BLaER1 (cell line): ENCODE measurements around the gene BBS2.
"Not testable (repeated sequence)": the region's sequence is repeated elsewhere in the genome, so short reads cannot be mapped to it uniquely, and the experiment has no call there.

Source experiments
- H3K27ac ChIP-seq: shearing (Covaris generic); formaldehyde crosslinking; 2 replicates; pipeline ENCODE4 v1.8.1; 2022
- H3K27me3 ChIP-seq: shearing (Covaris generic); formaldehyde crosslinking; 2 replicates; pipeline ENCODE4 v1.8.1; 2022
- H3K36me3 ChIP-seq: shearing (Covaris generic); formaldehyde crosslinking; 2 replicates; pipeline ENCODE4 v1.8.1; 2022
- H3K4me1 ChIP-seq: shearing (Covaris generic); formaldehyde crosslinking; 2 replicates; pipeline ENCODE4 v1.8.1; 2022
- H3K4me2 ChIP-seq: shearing (Covaris generic); formaldehyde crosslinking; 2 replicates; pipeline ENCODE4 v1.8.1; 2022
- H3K4me3 ChIP-seq: shearing (Covaris generic); formaldehyde crosslinking; 2 replicates; pipeline ENCODE4 v1.8.1; 2022
- H3K9ac ChIP-seq: shearing (Covaris generic); formaldehyde crosslinking; 2 replicates; pipeline ENCODE4 v1.8.1; 2022
- H3K9me3 ChIP-seq: shearing (Covaris generic); formaldehyde crosslinking; 2 replicates; pipeline ENCODE4 v1.8.1; 2022
- H4K20me1 ChIP-seq: shearing (Covaris generic); formaldehyde crosslinking; 2 replicates; pipeline ENCODE4 v1.8.1; 2022
- Cebpa-rat ChIP-seq: shearing (Covaris generic); IDR thresholded peaks from 2 replicates; pipeline ENCODE4 v1.8.1; 2022

BBS2 gene

DNA sequence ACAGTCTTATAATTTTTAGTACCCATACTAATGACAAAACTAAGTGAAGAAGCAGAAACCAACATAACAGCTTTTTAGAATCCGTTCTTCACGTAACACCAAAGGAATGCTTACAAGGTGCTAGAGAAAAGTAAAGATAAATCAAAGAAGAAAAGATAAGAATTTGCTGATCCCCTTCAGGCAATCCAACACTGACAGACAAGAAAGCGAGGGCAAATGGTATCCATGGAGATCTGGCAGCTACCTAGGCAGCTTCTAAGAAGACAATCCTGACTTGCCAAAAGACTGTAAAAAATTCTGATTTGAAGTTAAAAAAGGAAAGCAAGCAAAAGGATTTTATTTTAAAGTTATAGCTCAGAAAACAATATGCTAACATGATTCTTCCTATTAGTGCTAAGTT, 14.6 kb downstream of the BBS2 start:
- Histone ChIP-seq H3K27me3 (no peaks in the 10 kb centered on the region), H3K27ac (no peak overlapping the region), H3K4me3 (no peak overlapping the region), H3K9ac (no peak overlapping the region), H3K36me3 (peaks cover 61% of the 10 kb centered on the region), H3K9me3 (no peaks in the 10 kb centered on the region), H4K20me1 (no peaks in the 10 kb centered on the region), H3K4me1 (no peaks in the 10 kb centered on the region), H3K4me2 (no peak overlapping the region)
- no peak for TF ChIP-seq Cebpa-rat

DNA sequence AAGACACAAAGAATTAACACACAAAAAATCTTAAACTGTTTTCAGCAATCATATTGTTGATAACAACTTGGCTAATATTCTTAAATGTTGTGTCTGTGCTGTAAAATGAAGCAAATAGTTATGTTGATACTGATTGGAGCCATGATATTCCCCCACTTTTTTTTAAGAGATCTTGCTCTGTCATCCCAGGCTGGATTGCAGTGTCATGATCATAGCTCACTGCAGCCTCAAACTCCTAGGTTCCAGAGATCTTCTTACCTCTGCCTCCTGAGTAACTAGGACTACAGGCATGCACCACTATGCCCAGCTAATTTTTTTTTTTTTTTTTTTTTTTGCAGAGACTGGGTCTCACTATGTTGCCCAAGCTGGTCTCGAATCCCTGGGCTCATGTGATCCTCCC, 26.0 kb downstream of the BBS2 start:
- peaks cover 29% of the 10 kb centered on the region for H3K36me3 ChIP-seq
- no peak for TF ChIP-seq Cebpa-rat

DNA sequence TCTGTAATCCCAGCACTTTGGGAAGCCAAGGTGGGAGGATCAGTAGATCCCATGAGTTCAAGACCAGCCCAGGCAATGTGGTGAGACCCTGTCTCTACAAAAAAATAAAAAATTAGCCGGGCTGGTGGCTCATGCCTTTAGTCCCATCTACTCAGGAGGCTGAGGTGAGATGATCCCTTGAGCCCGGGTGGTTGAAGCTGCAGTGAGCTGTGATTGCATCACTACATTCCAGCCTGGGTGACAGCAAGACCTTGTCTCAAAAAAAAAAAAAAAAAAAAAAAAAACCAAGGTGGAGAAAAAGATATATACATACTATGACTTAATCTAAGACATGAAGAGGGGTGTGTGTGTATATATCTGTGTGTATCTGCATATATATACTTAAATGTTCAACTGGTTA, 26.7 kb downstream of the BBS2 start:
- Histone ChIP-seq H3K4me3 (no peak overlapping the region), H3K9me3 (no peaks in the 10 kb centered on the region), H3K27ac (no peak overlapping the region), H3K4me1 (peaks cover 6% of the 10 kb centered on the region), H3K4me2 (no peak overlapping the region), H4K20me1 (no peaks in the 10 kb centered on the region), H3K27me3 (no peaks in the 10 kb centered on the region), H3K9ac (no peak overlapping the region), H3K36me3 (peaks cover 22% of the 10 kb centered on the region)
- TF ChIP-seq Cebpa-rat: no peak

More for the DNA sequence above, 26.0 kb downstream of the BBS2 start:
- Histone ChIP-seq H4K20me1 (no peaks in the 10 kb centered on the region), H3K4me2 (no peak overlapping the region), H3K4me1 (no peaks in the 10 kb centered on the region), H3K27me3 (no peaks in the 10 kb centered on the region), H3K9me3 (no peaks in the 10 kb centered on the region), H3K9ac (no peak overlapping the region), H3K27ac (no peak overlapping the region), H3K4me3 (no peak overlapping the region)

DNA sequence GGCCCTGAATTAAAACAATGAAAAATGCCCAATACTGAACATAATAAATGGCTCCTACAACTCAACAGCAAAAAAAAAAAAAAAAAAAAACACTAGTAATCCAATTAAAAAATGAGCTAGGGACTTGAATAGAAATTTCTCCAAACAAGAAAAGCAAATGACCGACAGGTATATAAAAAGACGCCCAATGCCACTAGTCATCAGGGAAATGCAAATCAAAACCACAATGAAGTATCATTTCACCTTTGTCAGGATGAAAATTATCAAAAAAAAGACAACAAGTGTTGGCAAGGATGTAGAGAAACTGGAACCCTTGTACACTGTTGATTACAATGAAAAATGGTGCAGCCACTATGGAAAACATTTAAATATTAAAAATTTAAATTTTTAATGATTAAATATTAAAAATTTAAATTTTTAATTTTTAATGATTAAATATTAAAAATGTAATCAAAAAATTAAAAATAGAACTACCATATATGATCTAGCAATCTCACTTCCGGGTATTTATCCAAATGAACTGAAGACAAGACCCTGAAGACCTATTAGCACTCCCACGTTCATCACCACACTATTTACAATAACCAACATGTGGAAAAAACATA, 28.1 kb downstream of the BBS2 start:
- H3K4me1 ChIP-seq: peaks cover 12% of the 10 kb centered on the region
- no peak overlapping the region for H3K4me2 ChIP-seq
- H3K27me3 ChIP-seq: no peaks in the 10 kb centered on the region
- no peak overlapping the region for H3K9ac ChIP-seq
- no peak for TF ChIP-seq Cebpa-rat
- H3K36me3 ChIP-seq: peaks cover 8% of the 10 kb centered on the region
- no peaks in the 10 kb centered on the region for H4K20me1 ChIP-seq
- H3K9me3 ChIP-seq: no peaks in the 10 kb centered on the region
- no peak overlapping the region for H3K27ac ChIP-seq
- H3K4me3 ChIP-seq: no peak overlapping the region

DNA sequence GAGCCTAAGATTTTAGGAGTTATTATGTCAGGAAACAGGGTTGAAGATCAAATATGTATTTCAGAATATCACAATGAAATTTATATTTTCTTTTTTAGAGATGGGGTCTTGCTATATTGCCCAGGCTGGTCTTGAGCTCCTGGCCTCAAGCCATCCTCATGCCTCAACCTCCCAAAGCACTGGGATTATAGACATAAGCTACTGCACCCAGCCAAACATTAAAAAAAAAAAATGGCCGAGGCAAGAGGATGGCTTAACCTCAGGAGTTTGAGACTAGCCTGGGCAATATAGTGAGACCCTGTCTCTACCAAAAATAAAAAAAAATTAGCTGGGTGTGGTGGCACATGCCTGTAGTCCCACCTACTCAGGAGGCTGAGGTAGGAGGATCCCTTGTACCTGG, 31.0 kb downstream of the BBS2 start:
- not testable (repeated sequence) for H3K27ac ChIP-seq, H4K20me1 ChIP-seq, H3K4me2 ChIP-seq, H3K9me3 ChIP-seq, H3K27me3 ChIP-seq, H3K9ac ChIP-seq, H3K4me3 ChIP-seq
- H3K4me1 ChIP-seq: peaks cover 12% of the 10 kb centered on the region
- peaks cover 13% of the 10 kb centered on the region for H3K36me3 ChIP-seq

DNA sequence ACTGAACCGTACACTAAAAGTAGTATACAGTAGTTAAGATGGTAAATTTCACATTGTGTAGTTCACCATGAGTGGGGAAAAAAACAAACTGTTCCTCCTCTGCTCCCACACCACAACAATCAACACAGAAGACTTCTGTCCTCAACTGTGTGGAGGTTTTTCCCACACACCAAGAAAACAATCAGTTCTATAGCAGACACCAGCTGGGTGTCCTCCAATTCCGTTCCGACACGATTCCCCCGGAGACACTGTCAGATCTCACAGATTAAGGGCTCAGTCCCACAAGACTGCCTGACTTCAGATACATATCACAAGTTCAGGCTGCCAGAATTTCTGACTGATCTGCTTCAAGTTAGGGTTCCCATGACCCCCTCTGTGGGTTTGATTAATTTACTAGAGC, 31.8 kb downstream of the BBS2 start:
- Histone ChIP-seq H3K27ac (no peak overlapping the region), H3K9ac (no peak overlapping the region)

DNA sequence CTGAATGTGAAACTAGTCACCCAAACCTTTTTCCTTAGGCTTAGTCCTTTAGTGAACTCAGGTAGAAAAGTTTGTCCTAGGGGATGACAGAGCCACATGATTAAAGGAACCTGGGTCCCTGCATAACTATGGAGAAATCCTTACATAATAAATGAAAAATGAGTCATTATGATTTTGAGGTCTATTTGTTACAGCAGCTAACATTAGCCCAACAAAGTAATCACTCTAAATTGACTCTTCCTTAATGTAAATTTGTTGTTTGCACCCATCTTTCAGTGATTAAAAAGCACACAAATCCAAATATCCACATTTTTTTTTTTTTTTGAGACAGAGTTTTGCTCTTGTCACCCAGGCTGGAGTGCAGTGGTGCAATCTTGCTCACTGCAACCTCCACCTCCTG, 36.4 kb downstream of the BBS2 start:
- no peak overlapping the region for H3K27ac ChIP-seq
- no peaks in the 10 kb centered on the region for H3K27me3 ChIP-seq
- no peak for TF ChIP-seq Cebpa-rat
- H3K9ac ChIP-seq: no peak overlapping the region
- H3K36me3 ChIP-seq: peaks cover 41% of the 10 kb centered on the region
- H3K4me3 ChIP-seq: no peak overlapping the region
- no peak overlapping the region for H3K4me2 ChIP-seq
- H3K9me3 ChIP-seq: no peaks in the 10 kb centered on the region
- no peaks in the 10 kb centered on the region for H4K20me1 ChIP-seq
- peaks cover 9% of the 10 kb centered on the region for H3K4me1 ChIP-seq

More for the DNA sequence above, 31.8 kb downstream of the BBS2 start:
- H4K20me1 ChIP-seq: no peaks in the 10 kb centered on the region
- TF ChIP-seq Cebpa-rat: no peak
- H3K27me3 ChIP-seq: no peaks in the 10 kb centered on the region
- H3K36me3 ChIP-seq: peaks cover 17% of the 10 kb centered on the region
- peaks cover 12% of the 10 kb centered on the region for H3K4me1 ChIP-seq
- no peaks in the 10 kb centered on the region for H3K9me3 ChIP-seq
- H3K4me2 ChIP-seq: peak overlapping the region; percentile 31
- no peak overlapping the region for H3K4me3 ChIP-seq

DNA sequence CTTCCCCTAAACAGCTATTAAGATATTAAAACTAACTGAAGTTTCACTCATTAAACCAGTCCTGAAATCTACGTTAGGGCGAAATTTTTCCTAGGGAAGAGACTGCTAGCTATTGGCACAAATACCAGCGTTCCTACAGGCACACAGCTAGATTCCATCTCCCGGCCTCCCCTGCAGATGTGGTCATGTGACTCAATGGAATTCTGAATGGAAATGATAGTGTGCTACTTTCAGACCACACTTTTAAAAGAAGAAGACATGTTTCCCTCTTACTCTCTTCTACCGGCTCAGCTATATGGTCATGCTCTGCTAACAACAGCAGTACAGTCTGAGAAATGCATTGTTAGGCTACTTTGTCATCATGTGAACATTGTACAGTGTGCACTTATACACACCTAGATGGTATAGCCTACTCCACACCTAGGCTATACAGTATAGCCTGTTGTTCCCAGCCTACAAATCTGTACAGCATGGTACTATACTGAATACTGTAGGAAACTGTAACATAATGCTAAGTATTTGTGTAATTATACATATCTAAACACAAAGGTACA, 37.1 kb downstream of the BBS2 start:
- Histone ChIP-seq H3K4me3 (no peak overlapping the region), H3K36me3 (peaks cover 47% of the 10 kb centered on the region), H3K9me3 (no peaks in the 10 kb centered on the region), H3K27me3 (no peaks in the 10 kb centered on the region), H3K4me1 (peaks cover 2% of the 10 kb centered on the region), H3K27ac (no peak overlapping the region), H3K4me2 (no peak overlapping the region), H4K20me1 (no peaks in the 10 kb centered on the region), H3K9ac (no peak overlapping the region)
- no peak for TF ChIP-seq Cebpa-rat

DNA sequence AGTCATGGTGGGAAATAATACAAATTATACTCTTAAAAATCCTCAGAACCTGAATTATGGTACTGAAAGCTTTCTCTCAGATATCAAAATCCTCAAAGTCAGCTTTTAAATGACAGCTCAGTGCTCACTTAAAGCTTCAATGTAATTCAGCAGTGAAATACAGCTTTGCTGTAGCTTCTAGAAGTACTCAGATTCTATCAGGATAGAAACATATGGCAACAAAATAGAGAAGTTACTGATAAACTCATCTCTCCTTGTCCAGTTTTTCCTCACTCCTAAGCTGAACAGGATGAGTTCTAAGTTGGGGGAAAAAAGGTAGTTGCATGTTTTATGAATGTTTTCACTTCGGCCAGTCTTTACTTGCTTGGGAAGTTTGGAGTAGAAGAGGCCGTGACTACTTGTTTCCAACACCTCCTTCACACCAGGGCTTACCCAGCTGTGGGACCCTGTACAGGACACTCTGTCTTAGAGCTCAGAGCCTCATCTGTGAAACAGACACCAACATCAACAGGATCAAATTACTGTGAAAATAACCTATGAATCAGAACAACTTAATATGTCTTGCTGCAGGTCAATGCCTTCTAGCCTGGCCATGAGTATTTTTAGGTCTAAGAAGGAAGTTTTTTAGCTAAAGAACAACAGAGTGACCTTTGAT, 38.2 kb downstream of the BBS2 start:
- H3K27ac ChIP-seq: no peak overlapping the region
- peaks cover 59% of the 10 kb centered on the region for H3K36me3 ChIP-seq
- H3K9ac ChIP-seq: no peak overlapping the region
- H4K20me1 ChIP-seq: no peaks in the 10 kb centered on the region
- no peaks in the 10 kb centered on the region for H3K4me1 ChIP-seq
- H3K27me3 ChIP-seq: no peaks in the 10 kb centered on the region
- H3K4me2 ChIP-seq: no peak overlapping the region
- TF ChIP-seq Cebpa-rat: no peak
- H3K4me3 ChIP-seq: no peak overlapping the region
- H3K9me3 ChIP-seq: no peaks in the 10 kb centered on the region

DNA sequence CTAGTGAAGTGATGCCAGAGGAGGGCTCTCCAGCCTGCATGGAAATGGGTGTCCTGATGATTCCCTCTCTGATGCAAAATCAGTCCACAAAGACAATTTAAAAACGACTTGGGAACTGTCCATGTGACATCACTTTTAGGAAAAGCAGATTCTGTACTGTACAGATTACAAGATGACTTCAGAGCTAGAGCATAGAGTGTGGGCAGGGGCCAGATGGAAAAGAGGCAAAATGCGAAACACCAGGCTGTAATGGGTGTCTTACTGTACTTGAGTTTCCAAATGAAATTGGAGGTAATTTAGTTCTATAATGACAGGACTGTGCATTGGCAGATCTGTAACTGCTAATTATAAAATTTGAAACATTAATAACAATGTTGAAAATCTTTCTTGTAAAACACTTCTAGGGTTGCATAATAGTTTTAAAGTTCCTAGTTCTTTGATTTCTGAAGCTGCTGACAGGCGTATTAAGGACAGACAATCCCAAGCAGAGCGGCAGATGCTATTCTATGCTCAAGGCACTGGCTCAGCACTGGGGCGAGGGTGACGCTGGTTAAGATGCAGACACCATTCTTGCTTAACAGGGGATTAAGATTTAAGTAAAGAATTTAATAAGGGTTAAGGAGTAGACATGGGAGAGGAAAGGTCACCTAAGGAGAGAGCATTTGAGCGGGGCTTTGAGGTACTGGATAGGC, 38.9 kb downstream of the BBS2 start:
- peaks cover 66% of the 10 kb centered on the region for H3K36me3 ChIP-seq
- no peak for TF ChIP-seq Cebpa-rat

More for the DNA sequence above, 38.9 kb downstream of the BBS2 start:
- no peaks in the 10 kb centered on the region for H3K27me3 ChIP-seq
- no peak overlapping the region for H3K27ac ChIP-seq
- H3K4me2 ChIP-seq: no peak overlapping the region
- H3K4me1 ChIP-seq: no peaks in the 10 kb centered on the region
- no peaks in the 10 kb centered on the region for H4K20me1 ChIP-seq
- H3K9me3 ChIP-seq: no peaks in the 10 kb centered on the region
- no peak overlapping the region for H3K9ac ChIP-seq
- no peak overlapping the region for H3K4me3 ChIP-seq
